ENCODE results near the gene CLEC16A.
"Not testable (repeated sequence)": the region's sequence is repeated elsewhere in the genome, so short reads cannot be mapped to it uniquely, and the experiment has no call there.

CLEC16A gene

DNA sequence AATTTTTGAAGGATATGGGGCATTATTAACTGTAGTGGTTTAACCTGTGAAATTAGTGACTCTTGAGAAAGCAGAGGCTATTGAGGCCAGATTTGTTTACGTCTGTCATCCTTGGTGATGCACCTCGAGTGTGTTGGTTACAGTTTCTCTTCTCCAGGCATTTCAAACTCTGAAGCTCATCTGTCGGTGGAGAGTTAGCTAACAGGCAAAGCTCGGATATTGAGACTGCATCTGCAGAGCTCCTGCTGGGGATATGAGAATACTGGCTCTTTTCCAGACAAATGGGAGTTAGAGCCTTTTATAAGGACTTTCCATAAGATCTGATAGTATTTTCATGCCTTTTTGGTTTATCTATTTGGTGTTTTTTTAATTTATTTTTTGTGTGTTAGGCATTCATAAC, 6.7 kb downstream of the CLEC16A start:
- DNase-seq (ENCODE audit: low spot score in 2 of 2), result no peak
- Histone ChIP-seq H3K27me3 (ENCODE audit: low read depth) (no peaks in the 10 kb centered on the region), H3K4me1 (peaks cover 1% of the 10 kb centered on the region; the same call in 1 of the 2 replicates), H3K9me3 (no peaks in the 10 kb centered on the region), H3K4me3 (no peak overlapping the region), H3K36me3 (replicated peaks) (no peaks in the 10 kb centered on the region)
- in situ Hi-C loops (cut with MboI; ENCODE audit: low sequenced_read_pairs), result loop anchor here (25.0 kb wide), 2 partner anchors 561 to 686 kb away; no protein-coding TSS in a partner anchor

DNA sequence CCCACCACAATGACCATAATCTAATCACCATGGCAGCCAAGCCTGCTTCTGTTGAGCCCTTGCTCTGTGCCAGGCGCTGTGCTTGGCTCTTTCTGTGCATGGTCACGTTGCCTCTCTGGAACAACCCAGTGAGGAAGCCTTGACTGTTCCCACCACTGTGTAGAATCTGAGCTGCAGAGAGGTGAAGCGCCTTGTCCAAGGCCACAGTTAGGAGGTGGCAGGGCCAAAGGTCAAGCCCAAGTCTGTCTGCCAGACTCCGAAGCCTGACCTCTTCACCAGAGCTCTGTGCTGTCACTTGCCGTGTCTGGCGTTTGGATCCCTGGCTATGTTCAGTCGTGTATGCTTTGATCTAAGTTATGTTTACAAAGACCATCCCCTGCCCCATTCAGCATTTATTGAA, 10.5 kb downstream of the CLEC16A start:
- no peak overlapping the region for H3K4me3 ChIP-seq
- H3K27me3 ChIP-seq (ENCODE audit: low read depth), result no peaks in the 10 kb centered on the region
- no peaks in the 10 kb centered on the region for H3K4me1 ChIP-seq
- no peaks in the 10 kb centered on the region for H3K36me3 ChIP-seq (replicated peaks)
- in situ Hi-C loops (cut with MboI; ENCODE audit: low sequenced_read_pairs), result loop anchor here (25.0 kb wide), 2 partner anchors 557 to 682 kb away; no protein-coding TSS in a partner anchor
- no peaks in the 10 kb centered on the region for H3K9me3 ChIP-seq
- no peak for DNase-seq (ENCODE audit: low spot score in 2 of 2)

DNA sequence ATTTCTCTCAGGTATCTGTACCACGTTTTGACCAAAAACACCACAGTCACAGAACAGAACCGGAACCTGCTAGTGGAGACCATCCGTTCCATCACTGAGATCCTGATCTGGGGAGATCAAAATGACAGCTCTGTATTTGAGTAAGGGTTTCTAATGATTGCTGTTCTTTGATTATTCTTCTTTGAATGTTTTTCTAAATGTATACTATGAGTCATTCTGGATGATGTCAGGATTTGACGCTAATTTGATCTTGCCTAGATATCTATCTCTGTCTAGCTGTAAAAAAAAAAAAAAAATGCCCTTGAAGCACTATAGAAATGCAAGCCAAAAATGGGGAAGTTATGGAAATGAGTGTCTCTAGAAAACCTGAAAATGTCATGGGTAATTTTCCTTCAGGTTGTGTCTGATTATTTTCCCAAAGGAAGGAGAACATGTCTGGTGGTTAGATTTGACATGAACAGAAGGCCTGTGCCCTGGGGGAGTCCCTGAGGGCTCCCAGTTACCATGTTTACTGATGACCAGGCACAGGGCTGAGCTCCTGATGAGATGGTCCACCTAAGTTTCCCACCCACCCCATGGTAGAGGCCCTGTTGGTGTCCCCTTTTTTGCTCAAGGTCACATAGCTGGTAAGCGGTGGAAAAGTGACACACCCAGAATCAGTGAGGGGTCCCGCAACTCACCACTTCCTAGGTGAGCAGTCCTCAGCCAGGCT, 13.6 kb downstream of the CLEC16A start:
- Histone ChIP-seq H3K4me3 (no peak overlapping the region), H3K9me3 (no peaks in the 10 kb centered on the region), H3K27me3 (ENCODE audit: low read depth) (no peaks in the 10 kb centered on the region), H3K36me3 (replicated peaks) (0 out of 2 replicates have a peak, but pooled peaks cover 2% of the 10 kb centered on the region), H3K4me1 (no peaks in the 10 kb centered on the region)
- no peak for DNase-seq (ENCODE audit: low spot score in 2 of 2)
- in situ Hi-C loops (cut with MboI; ENCODE audit: low sequenced_read_pairs), result loop anchor here (25.0 kb wide), 2 partner anchors 554 to 679 kb away; no protein-coding TSS in a partner anchor

DNA sequence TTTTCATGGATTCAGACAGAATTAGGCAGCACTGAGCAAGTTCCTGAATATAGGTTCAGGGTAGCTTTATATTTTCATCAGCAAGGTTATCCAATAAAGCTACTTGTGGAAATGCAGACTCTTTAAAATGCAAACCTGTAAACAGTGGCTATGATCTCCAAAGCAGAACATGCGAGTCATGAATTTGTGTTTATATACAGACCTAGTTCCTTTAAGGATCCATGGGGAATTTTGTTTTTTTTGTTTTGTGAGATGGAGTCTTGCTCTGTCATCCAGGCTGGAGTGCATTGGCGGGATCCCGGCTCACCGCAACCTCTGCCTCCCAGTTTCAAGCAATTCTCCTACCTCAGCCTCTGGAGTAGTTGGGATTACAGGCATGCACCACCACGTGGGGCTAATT, 14.8 kb downstream of the CLEC16A start:
- no peak for DNase-seq (ENCODE audit: low spot score in 2 of 2)
- in situ Hi-C loops (cut with MboI; ENCODE audit: low sequenced_read_pairs), result loop anchor here (25.0 kb wide), 2 partner anchors 553 to 678 kb away; no protein-coding TSS in a partner anchor
- H3K9me3 ChIP-seq, result no peaks in the 10 kb centered on the region
- peaks cover 2% of the 10 kb centered on the region; the same call in 1 of the 2 replicates for H3K36me3 ChIP-seq (replicated peaks)
- H3K27me3 ChIP-seq (ENCODE audit: low read depth), result no peaks in the 10 kb centered on the region
- H3K4me3 ChIP-seq, result no peak overlapping the region
- peaks cover under 1% of the 10 kb centered on the region; the same call in 1 of the 2 replicates for H3K4me1 ChIP-seq

DNA sequence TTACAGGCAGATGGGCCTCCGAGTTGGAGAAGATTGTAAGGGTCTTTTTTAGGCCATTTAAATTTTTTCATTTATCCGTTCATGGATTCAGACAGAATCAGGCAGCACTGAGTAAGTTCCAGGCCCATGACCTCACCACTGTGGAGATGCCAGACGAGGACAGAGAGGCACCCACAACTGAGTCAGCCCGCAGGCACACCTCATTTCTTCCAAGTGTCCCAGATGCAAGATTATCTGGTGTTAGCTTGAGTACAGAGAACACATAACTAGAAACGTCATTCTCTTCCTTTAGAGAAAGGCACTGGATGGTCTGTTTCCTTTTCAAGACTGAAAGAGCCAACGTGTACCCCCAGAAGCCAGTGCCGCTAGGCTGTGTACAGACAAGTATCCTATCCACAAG, 16.9 kb downstream of the CLEC16A start:
- H3K4me3 ChIP-seq, result no peak overlapping the region
- peaks cover 2% of the 10 kb centered on the region for H3K36me3 ChIP-seq (replicated peaks)
- peaks cover 2% of the 10 kb centered on the region; the same call in 1 of the 2 replicates for H3K4me1 ChIP-seq
- no peaks in the 10 kb centered on the region for H3K9me3 ChIP-seq
- H3K27me3 ChIP-seq (ENCODE audit: low read depth), result no peaks in the 10 kb centered on the region
- in situ Hi-C loops (cut with MboI; ENCODE audit: low sequenced_read_pairs), result loop anchor here (10.0 to 25.0 kb wide), 3 partner anchors 404 to 676 kb away; no protein-coding TSS in a partner anchor
- DNase-seq (ENCODE audit: low spot score in 2 of 2), result no peak

DNA sequence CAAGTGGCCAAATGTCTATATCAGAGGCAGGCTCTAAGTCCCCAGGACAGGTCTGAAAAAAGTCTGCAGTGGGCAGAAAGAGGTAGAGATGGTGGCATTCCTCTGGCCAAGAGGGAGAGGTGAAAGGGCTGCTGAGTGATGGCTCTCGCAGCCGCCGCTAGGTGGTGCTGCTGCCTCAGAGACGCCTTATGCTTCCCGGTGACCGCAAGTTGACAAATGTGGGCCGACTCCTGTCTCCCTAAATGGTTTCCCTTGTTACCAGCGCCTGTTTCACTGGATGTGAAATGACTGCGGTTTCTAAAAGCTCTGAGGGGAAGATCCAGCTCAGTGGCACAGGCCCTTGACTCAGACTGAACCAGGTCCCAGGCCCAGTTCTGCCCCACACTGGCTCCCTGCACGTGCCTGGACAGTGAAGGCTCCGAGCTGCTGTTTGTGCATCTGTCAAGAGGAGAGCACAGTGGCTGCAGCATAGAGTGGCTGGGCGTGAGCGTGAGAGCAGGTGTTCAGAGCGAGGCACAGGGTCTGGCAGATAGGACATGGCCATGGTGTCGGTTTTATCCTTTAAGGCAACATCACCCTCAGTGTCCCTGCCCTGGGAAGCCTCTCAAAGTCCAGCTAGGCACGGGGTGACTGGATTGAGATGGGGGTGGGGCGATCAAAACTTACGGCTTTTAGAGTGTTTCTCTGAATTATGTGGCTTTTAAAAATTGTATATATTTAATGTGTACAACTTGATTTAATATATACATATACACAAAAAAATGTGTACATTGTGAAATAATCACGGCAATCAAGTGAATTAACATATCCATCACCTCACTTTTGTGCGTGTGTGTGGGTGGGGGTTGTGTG, 19.9 kb downstream of the CLEC16A start:
- Histone ChIP-seq H3K27me3 (ENCODE audit: low read depth) (no peaks in the 10 kb centered on the region), H3K36me3 (replicated peaks) (peaks cover 2% of the 10 kb centered on the region), H3K4me1 (peaks cover 2% of the 10 kb centered on the region; the same call in 1 of the 2 replicates), H3K9me3 (no peaks in the 10 kb centered on the region), H3K4me3 (no peak overlapping the region)
- DNase-seq (ENCODE audit: low spot score in 2 of 2), result peak; percentile 66 to 86
- in situ Hi-C loops (cut with MboI; ENCODE audit: low sequenced_read_pairs), result loop anchor here (10.0 to 25.0 kb wide), 3 partner anchors 401 to 673 kb away; no protein-coding TSS in a partner anchor

GRCh38 chr16:10964891-10965326, 20.5 kb downstream of the CLEC16A start:
- Histone ChIP-seq H3K4me3 (no peak overlapping the region), H3K9me3 (no peaks in the 10 kb centered on the region), H3K36me3 (replicated peaks) (peaks cover 2% of the 10 kb centered on the region), H3K4me1 (peaks cover 2% of the 10 kb centered on the region; the same call in 1 of the 2 replicates), H3K27me3 (ENCODE audit: low read depth) (no peaks in the 10 kb centered on the region)
- in situ Hi-C loops (cut with MboI; ENCODE audit: low sequenced_read_pairs), result loop anchor here (5.0 to 25.0 kb wide), 4 partner anchors 297 to 672 kb away; no protein-coding TSS in a partner anchor
- DNase-seq (ENCODE audit: low spot score in 2 of 2), result no peak

DNA sequence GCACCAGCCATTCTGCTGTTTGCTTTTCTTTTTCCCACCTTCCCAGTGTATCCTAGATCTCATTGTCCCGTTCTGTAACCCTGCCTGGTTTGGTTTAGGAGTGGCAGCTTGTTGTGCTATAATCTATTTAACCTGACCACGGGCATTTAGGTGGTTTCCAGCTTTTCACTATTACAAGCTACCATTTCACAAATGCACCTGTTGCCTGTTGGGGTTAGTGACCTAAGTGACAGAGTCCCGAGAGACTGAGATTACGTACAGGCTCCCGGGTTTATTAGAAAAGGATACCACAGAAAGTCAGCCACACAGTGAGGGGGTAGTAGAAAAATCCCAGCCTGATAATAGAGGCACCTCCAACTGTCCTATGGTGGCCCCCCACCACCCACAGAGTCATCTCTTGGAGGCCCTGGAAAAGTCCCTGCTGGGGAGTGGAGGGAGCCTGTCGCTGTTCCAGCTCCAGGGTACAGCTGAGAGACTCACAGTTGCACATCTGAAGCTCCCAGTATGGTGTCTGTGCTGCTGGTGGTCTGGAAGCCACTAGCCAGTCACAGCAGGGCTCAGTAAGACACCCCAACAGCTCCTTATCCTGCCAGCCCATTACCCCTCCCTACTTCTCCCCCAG, 21.2 kb downstream of the CLEC16A start:
- Histone ChIP-seq H3K27me3 (ENCODE audit: low read depth) (no peaks in the 10 kb centered on the region), H3K4me1 (peaks cover 2% of the 10 kb centered on the region; the same call in 1 of the 2 replicates), H3K9me3 (no peaks in the 10 kb centered on the region), H3K36me3 (replicated peaks) (peaks cover 2% of the 10 kb centered on the region), H3K4me3 (no peak overlapping the region)
- in situ Hi-C loops (cut with MboI; ENCODE audit: low sequenced_read_pairs), result loop anchor here (5.0 to 25.0 kb wide), 4 partner anchors 297 to 672 kb away; no protein-coding TSS in a partner anchor
- DNase-seq (ENCODE audit: low spot score in 2 of 2), result no peak

DNA sequence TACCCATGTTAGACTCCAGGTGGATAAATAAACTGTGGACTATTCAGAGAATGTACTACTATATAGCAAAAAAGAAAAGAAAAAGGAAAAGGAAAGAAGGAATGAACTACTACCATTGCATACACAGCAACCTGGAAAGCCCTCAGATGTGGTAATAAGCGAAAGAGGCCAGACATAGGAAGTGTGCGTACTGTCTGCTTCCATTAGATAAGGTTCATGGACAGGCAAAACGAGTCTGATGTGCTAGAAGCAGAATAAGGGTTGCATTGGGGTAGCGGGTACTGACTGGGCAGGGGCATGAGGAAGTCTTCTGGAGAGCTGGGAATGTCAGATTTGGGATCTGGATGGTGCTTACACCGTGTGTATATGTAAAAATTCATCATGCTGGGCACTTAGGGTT, 21.8 kb downstream of the CLEC16A start:
- Histone ChIP-seq H3K27me3 (ENCODE audit: low read depth) (no peaks in the 10 kb centered on the region), H3K36me3 (replicated peaks) (peaks cover 4% of the 10 kb centered on the region), H3K4me3 (no peak overlapping the region), H3K9me3 (no peaks in the 10 kb centered on the region), H3K4me1 (peaks cover 2% of the 10 kb centered on the region; the same call in 1 of the 2 replicates)
- DNase-seq (ENCODE audit: low spot score in 2 of 2), result no peak
- in situ Hi-C loops (cut with MboI; ENCODE audit: low sequenced_read_pairs), result loop anchor here (5.0 to 25.0 kb wide), 4 partner anchors 296 to 671 kb away; no protein-coding TSS in a partner anchor

DNA sequence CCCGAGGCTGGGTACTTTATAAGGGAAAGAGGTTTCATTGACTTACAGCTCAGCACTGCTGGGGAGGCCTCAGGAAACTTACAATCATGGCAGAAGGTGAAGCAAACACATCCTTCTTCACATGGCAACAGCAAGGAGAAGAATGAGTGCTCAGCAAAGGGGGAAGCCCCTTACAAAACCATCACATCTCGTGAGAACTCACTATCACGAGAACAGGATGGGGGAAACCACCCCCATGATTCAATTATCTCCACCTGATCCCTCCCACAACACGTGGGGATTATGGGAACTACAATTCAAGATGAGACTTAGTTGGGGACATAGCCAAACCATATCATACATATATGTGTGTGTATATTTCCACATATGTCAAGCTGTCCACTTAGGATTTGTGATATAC, 22.2 kb downstream of the CLEC16A start:
- H3K36me3 ChIP-seq (replicated peaks); H3K27me3 ChIP-seq (ENCODE audit: low read depth); H3K9me3 ChIP-seq; H3K4me1 ChIP-seq; DNase-seq (ENCODE audit: low spot score in 2 of 2); H3K4me3 ChIP-seq: not testable (repeated sequence)
- in situ Hi-C loops (cut with MboI; ENCODE audit: low sequenced_read_pairs), result loop anchor here (5.0 to 25.0 kb wide), 4 partner anchors 296 to 671 kb away; no protein-coding TSS in a partner anchor

- Histone ChIP-seq H3K36me3 (replicated peaks) (peaks cover 5% of the 10 kb centered on the region), H3K4me3 (no peak overlapping the region), H3K27me3 (ENCODE audit: low read depth) (no peaks in the 10 kb centered on the region), H3K9me3 (no peaks in the 10 kb centered on the region), H3K4me1 (peaks cover 5% of the 10 kb centered on the region; the same call in 1 of the 2 replicates)
- in situ Hi-C loops (cut with MboI; ENCODE audit: low sequenced_read_pairs), result loop anchor here (5.0 to 25.0 kb wide), 4 partner anchors 294 to 669 kb away; no protein-coding TSS in a partner anchor
- DNase-seq (ENCODE audit: low spot score in 2 of 2), result no peak
Measured at GRCh38 chr16:10967986-10968385, 23.6 kb downstream of the CLEC16A start.

- H3K27me3 ChIP-seq (ENCODE audit: low read depth), result no peaks in the 10 kb centered on the region
- H3K4me1 ChIP-seq, result peaks cover 5% of the 10 kb centered on the region; the same call in 1 of the 2 replicates
- H3K4me3 ChIP-seq, result no peak overlapping the region
- no peaks in the 10 kb centered on the region for H3K9me3 ChIP-seq
- DNase-seq (ENCODE audit: low spot score in 2 of 2), result no peak
- in situ Hi-C loops (cut with MboI; ENCODE audit: low sequenced_read_pairs), result loop anchor here (5.0 to 25.0 kb wide), 4 partner anchors 294 to 669 kb away; no protein-coding TSS in a partner anchor
- H3K36me3 ChIP-seq (replicated peaks), result peaks cover 10% of the 10 kb centered on the region
Measured at GRCh38 chr16:10968498-10968897, 24.1 kb downstream of the CLEC16A start.

DNA sequence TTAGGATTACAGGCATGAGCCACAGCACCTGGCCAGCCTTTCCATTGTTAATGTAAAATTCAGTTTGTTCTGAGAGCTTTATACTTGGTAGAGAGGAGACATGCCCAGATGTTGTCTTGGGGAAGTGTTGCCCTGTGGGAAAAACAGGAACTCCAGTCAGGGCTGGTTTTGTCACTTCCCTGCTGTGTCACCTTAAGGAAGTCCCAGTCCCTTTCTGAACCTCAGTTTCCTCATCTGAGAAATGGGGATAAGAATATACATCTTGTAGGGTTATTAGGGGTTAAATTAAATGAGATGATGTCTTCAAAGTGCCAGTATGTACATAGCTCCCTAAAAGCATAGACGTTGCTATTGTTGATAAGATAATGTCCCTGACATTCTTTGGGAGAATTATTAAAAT, 25.3 kb downstream of the CLEC16A start:
- in situ Hi-C loops (cut with MboI; ENCODE audit: low sequenced_read_pairs), result loop anchor here (5.0 to 25.0 kb wide), 4 partner anchors 293 to 668 kb away; no protein-coding TSS in a partner anchor
- H3K9me3 ChIP-seq, result no peaks in the 10 kb centered on the region
- H3K4me3 ChIP-seq, result no peak overlapping the region
- peaks cover 10% of the 10 kb centered on the region for H3K36me3 ChIP-seq (replicated peaks)
- DNase-seq (ENCODE audit: low spot score in 2 of 2), result no peak
- H3K4me1 ChIP-seq, result 0 out of 2 replicates have a peak, but pooled peaks cover 3% of the 10 kb centered on the region
- H3K27me3 ChIP-seq (ENCODE audit: low read depth), result no peaks in the 10 kb centered on the region

All from HAP-1 (cell line).